Mucosa of stomach (tissue), 1 donor: ENCODE measurements around the gene RIN1.
"Not testable (repeated sequence)": the region's sequence is repeated elsewhere in the genome, so short reads cannot be mapped to it uniquely, and the experiment has no call there.

Experiments used
- H3K27me3 ChIP-seq: one replicate; pipeline ENCODE4 v1.7.0; 2013; ENCODE audit warnings: mild to moderate bottlenecking, low read length; ENCODE audit not compliant: control insufficient read depth, insufficient read depth
- H3K36me3 ChIP-seq: one replicate; pipeline ENCODE4 v1.7.0; 2013; ENCODE audit warnings: low read length; ENCODE audit not compliant: control insufficient read depth, insufficient read depth
- H3K4me1 ChIP-seq: one replicate; pipeline ENCODE4 v1.7.0; 2013; ENCODE audit warnings: mild to moderate bottlenecking, low read length; ENCODE audit not compliant: control insufficient read depth, insufficient read depth
- H3K4me3 ChIP-seq: one replicate; pipeline ENCODE4 v1.7.0; 2013; ENCODE audit warnings: low read length
- H3K9ac ChIP-seq: one replicate; pipeline ENCODE4 v1.7.0; 2013; ENCODE audit warnings: mild to moderate bottlenecking, low read length, moderate library complexity
- H3K9me3 ChIP-seq: one replicate; pipeline ENCODE4 v1.7.0; 2013; ENCODE audit warnings: mild to moderate bottlenecking, low read length, moderate library complexity; ENCODE audit not compliant: control insufficient read depth
- donor health status: Pancreatic carcinoma.

RIN1 gene, protein sequence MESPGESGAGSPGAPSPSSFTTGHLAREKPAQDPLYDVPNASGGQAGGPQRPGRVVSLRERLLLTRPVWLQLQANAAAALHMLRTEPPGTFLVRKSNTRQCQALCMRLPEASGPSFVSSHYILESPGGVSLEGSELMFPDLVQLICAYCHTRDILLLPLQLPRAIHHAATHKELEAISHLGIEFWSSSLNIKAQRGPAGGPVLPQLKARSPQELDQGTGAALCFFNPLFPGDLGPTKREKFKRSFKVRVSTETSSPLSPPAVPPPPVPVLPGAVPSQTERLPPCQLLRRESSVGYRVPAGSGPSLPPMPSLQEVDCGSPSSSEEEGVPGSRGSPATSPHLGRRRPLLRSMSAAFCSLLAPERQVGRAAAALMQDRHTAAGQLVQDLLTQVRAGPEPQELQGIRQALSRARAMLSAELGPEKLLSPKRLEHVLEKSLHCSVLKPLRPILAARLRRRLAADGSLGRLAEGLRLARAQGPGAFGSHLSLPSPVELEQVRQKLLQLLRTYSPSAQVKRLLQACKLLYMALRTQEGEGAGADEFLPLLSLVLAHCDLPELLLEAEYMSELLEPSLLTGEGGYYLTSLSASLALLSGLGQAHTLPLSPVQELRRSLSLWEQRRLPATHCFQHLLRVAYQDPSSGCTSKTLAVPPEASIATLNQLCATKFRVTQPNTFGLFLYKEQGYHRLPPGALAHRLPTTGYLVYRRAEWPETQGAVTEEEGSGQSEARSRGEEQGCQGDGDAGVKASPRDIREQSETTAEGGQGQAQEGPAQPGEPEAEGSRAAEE

DNA sequence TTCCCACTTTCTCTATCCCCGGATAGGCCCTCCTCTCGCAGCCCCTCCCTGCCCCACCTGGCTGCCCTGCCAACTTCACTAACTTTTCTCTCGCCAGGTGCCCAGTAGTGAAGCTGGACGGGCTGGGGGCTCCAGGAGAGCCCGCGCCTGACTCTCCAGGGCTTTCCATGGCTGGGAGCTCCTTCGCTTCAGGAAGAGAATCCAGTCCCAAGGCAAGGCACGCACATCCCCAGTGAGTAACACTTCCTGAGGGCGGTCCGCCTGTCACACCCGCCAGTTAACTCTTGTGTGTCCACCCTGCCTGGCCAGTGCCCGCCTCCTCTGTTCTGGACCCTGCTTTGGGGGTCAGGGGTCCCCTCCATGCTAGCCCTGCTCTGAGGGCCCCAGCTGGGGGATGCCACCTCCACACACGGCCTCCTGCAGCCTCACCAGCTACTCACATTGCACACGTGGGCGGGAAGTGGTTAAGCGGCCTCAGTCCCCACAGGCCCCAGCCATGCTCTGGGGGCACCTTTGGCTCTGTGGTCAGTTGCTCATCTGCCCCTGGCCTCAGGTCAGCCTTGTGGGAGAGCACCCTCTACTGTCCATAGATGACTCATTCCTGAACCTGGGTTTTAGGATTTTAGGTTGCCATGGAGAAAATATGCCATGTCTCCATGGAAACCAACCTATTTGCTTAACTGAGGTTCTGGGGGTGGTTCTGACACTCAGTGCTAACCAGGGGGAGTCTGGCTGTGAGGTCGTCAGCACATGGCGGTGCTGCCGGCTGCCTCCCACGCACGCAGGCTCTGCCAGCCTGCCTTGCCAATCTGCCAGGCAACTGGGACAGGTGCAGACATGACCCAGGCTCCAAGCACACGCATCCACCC, at the start of gene RIN1:
Gene RIN1 (minus strand): TSS at position 201 of the 869 bp plus-strand sequence. CDS start 32 bp downstream, at position 169.
- peaks cover 15% of the 10 kb centered on the region for H3K36me3 ChIP-seq
- peaks cover 21% of the 10 kb centered on the region for H3K4me1 ChIP-seq
- peak within 1 kb of the TSS; percentile 83 for H3K4me3 ChIP-seq
- no peaks in the 10 kb centered on the region for H3K9me3 ChIP-seq
- no peaks in the 10 kb centered on the region for H3K27me3 ChIP-seq
- H3K9ac ChIP-seq, result peak within 1 kb of the TSS; percentile 79

DNA sequence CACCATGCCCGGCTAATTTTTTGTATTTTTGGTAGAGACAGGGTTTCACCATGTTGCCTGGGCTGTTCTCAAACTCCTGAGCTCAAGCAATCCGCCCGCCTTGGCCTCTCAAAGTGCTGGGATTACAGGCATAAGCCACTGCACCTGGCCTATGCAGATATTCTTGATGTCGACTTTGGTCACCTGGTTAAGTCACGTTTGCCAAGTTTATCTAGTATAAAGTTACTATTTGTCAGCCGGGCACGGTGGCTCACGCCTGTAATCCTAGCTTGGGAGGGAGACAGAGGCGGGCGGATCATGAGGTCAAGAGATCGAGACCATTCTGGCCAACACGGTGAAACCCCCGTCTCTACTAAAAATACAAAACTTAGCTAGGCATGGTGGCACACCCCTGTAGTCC, 48.1 kb upstream of the RIN1 start:
- not testable (repeated sequence) for H3K4me1 ChIP-seq, H3K9me3 ChIP-seq, H3K9ac ChIP-seq, H3K4me3 ChIP-seq, H3K27me3 ChIP-seq, H3K36me3 ChIP-seq

DNA sequence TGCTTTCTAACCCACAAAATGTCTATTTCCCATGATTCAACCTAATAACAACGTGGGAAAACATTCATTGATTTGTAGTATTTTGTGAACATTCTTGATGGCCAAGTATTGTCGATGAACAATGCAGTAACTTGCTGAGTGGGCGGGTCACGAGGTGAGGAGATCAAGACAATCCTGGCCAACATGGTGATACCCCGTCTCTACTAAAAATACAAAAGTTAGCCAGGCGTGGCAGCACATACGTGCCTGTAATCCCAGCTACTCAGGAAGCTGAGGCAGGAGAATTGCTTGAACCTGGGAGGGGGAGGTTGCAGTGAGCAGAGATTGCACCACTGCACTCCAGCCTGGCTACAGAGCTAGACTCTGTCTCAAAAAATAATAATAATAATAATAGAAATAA, 44.0 kb upstream of the RIN1 start:
- not testable (repeated sequence) for H3K4me3 ChIP-seq, H3K36me3 ChIP-seq, H3K9me3 ChIP-seq, H3K4me1 ChIP-seq, H3K27me3 ChIP-seq, H3K9ac ChIP-seq

DNA sequence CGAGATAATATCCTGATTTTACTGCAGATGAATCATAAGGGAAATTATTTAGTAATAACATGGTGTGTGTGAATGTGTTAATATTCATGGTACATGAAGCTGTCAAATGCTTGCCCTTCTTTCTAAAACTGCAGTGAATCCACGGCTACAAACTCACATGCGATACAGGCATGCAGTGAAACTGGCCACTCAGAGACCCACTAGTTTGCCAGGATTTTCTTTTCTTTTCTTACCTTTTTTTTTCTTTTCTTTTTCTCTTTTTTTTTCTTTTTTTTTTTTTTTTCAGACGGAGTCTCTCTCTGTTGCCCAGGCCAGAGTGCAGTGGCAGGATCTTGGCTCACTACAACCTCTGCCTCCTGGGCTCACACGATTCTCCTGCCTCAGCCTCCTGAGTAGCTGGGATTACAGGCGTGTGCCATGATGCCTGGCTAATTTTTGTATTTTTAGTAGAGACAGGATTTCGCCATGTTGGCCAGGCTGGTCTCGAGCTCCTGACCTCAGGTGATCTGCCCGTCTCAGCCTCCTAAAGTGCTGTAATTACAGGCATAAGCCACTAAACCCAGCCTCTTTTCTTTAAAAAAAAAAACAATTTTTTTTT, 37.6 kb upstream of the RIN1 start:
- not testable (repeated sequence) for H3K4me3 ChIP-seq, H3K36me3 ChIP-seq, H3K27me3 ChIP-seq, H3K4me1 ChIP-seq, H3K9me3 ChIP-seq, H3K9ac ChIP-seq

DNA sequence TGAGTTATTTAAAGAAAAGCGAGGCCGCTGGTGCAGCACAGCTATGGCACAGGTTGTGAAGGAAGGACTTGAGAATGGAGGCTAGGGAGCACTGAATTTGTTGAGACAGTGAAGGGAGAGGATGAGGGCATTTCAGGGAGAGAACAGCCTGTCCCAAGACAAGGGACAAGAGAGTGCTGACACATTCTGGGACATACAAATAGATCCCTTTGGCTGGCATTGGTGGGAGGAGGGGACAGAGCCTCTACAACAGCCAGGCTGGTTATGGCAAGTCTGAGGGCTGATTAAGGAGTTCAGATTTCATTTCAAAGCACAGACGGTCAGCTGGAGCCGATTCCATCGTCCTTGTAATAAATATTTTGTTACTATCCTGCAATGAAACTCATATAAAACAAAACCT, 37.0 kb upstream of the RIN1 start:
- peaks cover 6% of the 10 kb centered on the region for H3K27me3 ChIP-seq
- H3K9ac ChIP-seq, result no peak overlapping the region
- peaks cover 9% of the 10 kb centered on the region for H3K4me1 ChIP-seq
- H3K9me3 ChIP-seq, result no peaks in the 10 kb centered on the region
- H3K4me3 ChIP-seq, result no peak overlapping the region
- H3K36me3 ChIP-seq, result no peaks in the 10 kb centered on the region

DNA sequence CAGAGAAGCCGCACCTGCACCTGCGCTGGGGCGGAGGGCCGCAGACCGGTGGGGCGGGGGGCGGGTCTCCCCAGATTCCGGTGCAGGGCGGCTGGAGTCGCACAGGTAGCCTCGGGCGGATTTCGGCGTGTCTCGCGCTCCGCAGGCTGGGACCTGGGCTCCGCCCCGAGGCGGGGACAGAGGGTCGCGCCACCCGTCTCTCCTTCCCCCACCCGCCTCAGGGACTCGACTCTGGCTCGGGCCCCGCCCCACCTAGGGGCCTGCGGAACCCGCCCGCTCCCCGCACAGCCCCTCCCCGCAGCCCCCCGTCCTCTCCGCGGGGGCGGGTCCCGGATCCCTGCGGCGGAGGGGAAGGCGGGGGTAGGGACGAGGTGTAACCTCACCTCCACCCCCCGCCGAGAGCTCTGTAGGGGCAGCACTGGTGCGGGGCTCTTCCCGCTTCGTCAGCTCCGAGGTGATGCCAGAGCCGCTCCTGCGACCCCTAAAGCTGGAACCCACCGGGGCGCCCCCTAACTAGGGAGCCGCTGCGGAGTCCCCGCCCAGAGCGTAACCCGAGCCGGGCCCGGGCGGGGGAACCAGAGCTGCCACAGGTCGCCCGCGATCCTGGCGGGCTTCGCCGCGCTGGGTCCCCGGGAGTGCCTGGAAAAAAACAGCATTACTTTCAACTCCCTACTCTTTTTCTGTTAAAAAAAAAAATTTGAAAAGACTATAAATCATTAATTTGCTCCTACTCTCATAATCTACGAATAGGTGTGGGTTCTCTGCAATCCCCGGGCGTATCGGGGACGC, 35.6 kb upstream of the RIN1 start, which contains the start of gene SLC29A2:
Gene SLC29A2 (minus strand): TSS at position 134 of the 789 bp plus-strand sequence. CDS start 169 bp downstream, outside the sequence.
- Histone ChIP-seq H3K9ac (peak within 1 kb of the TSS; percentile 64), H3K27me3 (peaks cover 6% of the 10 kb centered on the region), H3K4me1 (peaks cover 9% of the 10 kb centered on the region), H3K4me3 (peak within 1 kb of the TSS; percentile 26), H3K9me3 (no peaks in the 10 kb centered on the region), H3K36me3 (no peaks in the 10 kb centered on the region)

DNA sequence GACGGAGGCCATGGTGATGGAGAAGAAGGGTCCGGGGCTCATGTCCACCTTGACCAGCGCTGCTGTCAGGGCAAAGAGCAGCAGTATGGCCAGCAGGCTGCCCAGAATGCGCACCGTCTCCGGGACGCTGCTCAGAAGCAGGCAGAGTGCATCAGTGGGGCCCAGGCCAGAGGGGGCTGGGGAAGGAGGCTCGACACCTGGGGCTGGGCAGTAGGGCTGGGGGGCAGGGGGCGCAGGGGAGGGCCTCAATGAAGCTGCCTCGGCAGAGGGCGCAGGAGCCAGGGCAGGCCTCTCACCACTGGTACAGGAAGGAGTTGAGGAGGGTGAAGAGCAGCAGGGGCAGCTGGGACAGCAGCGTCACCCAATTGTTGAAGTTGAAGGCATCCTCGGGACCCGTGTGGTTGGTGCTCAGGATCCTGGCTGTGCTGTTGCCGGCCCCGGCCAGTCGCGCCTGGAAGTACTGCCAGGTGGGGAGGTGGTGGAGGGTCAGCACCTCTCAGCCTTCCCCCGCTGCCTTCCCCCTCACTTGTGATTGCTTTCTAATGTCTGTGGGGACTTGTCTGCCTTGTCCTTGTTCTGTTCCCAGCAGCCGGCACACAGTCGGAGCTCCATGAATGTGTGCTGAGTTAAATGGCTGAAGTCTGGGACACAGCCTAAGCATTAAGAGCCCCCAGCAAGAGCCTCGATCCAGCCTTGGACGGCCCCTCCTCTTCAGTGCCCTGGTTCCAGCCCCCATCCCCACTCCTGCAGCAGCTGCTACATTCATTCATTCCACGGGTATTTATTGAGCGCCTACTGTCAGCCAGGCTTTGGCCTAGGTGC, 33.0 kb upstream of the RIN1 start:
- peaks cover 6% of the 10 kb centered on the region for H3K27me3 ChIP-seq
- no peak overlapping the region for H3K4me3 ChIP-seq
- H3K36me3 ChIP-seq, result no peaks in the 10 kb centered on the region
- H3K9ac ChIP-seq, result no peak overlapping the region
- peaks cover 9% of the 10 kb centered on the region for H3K4me1 ChIP-seq
- H3K9me3 ChIP-seq, result no peaks in the 10 kb centered on the region

DNA sequence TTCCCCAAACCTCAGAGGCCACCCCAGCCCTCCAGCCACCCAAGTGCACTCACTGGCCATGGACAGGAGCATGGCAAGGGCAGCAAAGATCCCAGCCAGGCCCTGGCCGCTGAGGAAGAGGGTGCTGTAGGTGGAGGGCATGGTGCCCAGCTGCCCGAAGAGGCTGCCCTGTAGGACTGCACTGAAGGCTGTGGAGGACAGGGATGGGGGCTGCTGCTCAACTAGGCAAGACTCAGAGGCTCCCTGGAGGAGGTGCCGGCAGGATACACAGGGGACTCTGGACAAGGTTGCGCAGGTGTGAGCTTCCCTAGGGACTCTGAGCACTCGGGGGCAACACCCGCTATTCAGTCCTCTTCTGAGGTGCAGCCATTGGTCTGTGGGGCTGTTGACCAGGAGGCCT, 32.2 kb upstream of the RIN1 start:
- Histone ChIP-seq H3K27me3 (peaks cover 6% of the 10 kb centered on the region), H3K9ac (no peak overlapping the region), H3K4me3 (no peak overlapping the region), H3K9me3 (no peaks in the 10 kb centered on the region), H3K4me1 (peaks cover 14% of the 10 kb centered on the region), H3K36me3 (no peaks in the 10 kb centered on the region)

DNA sequence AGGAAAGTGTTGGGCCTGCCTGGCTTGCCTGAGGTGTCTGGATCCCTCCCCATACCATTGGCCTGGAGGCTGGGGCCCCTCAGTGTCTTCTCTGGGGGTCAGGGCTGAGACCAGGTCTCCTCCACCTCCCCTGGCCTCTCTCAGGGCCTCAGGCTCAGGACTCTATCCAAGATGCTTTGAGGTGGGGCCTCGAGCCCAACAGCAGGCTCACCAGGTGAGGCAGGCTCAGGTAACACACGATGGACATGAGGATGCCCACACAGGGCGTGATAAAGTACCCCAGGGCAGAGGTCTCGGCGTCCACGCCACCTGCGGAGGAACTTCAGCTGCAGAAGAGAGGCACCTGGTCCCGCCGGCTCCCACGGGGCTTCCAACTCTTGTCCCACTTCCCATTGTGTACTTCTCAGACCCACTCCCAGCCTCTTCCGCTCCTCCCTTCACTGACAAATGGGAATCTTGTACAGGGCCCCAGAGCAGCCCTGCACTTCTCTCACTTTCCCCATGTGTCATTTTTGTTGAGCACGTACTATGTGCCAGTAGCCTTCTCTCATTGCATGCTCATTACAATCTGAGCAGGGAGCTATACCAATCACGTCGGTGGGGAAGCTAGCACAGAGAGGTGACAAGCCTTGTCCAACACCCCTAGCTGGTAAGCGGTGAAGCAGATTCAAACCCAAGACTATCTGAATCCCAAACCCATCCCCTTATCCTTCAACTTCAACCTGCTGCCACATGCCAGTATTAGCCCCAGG, 31.5 kb upstream of the RIN1 start:
- Histone ChIP-seq H3K9ac (no peak overlapping the region), H3K9me3 (no peaks in the 10 kb centered on the region), H3K27me3 (peaks cover 6% of the 10 kb centered on the region), H3K4me1 (peaks cover 15% of the 10 kb centered on the region), H3K36me3 (no peaks in the 10 kb centered on the region), H3K4me3 (no peak overlapping the region)

DNA sequence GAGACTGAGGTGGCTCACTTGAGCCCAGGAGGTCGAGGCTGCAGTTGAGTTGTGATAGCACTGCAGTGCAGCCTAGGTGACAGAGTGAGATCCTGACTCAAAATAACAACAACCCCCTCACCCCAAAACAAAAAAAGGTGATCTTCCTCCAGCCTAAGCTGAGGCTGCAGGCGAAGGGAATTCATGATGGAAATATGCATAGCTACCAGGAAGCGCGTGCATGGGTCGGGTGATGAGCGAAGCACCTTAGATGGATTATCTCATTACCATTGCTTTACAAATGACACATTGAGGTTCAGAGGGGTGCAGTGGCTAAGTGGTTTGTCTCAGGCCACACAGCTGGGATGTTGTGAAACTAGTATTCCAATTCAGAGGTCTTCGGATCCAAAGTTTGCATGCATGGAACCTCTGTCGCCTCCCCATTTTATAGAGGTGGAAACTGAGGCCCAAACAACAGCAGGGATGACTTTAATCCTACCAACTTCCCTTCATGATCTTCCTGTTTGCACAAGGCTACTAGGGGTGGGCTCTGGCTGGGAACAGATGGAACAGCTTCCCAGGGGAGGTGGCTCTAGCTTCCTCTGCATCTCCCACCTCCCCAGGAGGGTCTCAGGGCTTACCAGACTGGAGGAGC, 30.7 kb upstream of the RIN1 start:
- H3K27me3 ChIP-seq, result no peaks in the 10 kb centered on the region
- H3K4me3 ChIP-seq, result no peak overlapping the region
- H3K4me1 ChIP-seq, result peaks cover 15% of the 10 kb centered on the region
- no peaks in the 10 kb centered on the region for H3K9me3 ChIP-seq
- no peaks in the 10 kb centered on the region for H3K36me3 ChIP-seq
- H3K9ac ChIP-seq, result no peak overlapping the region
